Stomach smooth muscle (tissue), 2 donors: Measurements from ENCODE around the gene COCH.

Source experiments
- H3K27ac ChIP-seq: one replicate; pipeline ENCODE4 v1.7.0; 2013; ENCODE audit warnings: mild to moderate bottlenecking, low read length, inconsistent platforms
- H3K27me3 ChIP-seq, 2 donors: one replicate each; pipeline ENCODE4 v1.7.0; 2013; ENCODE audit warnings: low read length in 2 of 2; ENCODE audit not compliant: insufficient read depth in 2 of 2, control insufficient read depth in 1 of 2
- H3K36me3 ChIP-seq, 2 donors: one replicate each; pipeline ENCODE4 v1.7.0; 2013; ENCODE audit warnings: low read length in 2 of 2; ENCODE audit not compliant: control insufficient read depth in 2 of 2, insufficient read depth in 2 of 2
- H3K4me1 ChIP-seq: one replicate; pipeline ENCODE4 v1.7.0; 2013; ENCODE audit warnings: low read length; ENCODE audit not compliant: control insufficient read depth, insufficient read depth
- H3K4me3 ChIP-seq, 2 donors: one replicate each; pipeline ENCODE4 v1.7.0; 2013; ENCODE audit warnings: low read length in 2 of 2
- H3K9ac ChIP-seq, 2 donors: one replicate each; pipeline ENCODE4 v1.7.0; 2013; ENCODE audit warnings: low read length in 2 of 2, mild to moderate bottlenecking in 1 of 2
- H3K9me3 ChIP-seq, 2 donors: one replicate each; pipeline ENCODE4 v1.7.0; 2013; ENCODE audit warnings: low read length in 2 of 2; ENCODE audit not compliant: control insufficient read depth in 2 of 2
- donor health status: healthy.
- donor health status: Pancreatic carcinoma.

Gene COCH

GRCh38 chr14:30853946-30854345, 20.4 kb upstream of the COCH start:
- Histone ChIP-seq H3K36me3 (no peaks in the 10 kb centered on the region), H3K9me3 (no peaks in the 10 kb centered on the region), H3K4me1 (no peaks in the 10 kb centered on the region), H3K4me3 (no peak overlapping the region), H3K9ac (no peak overlapping the region), H3K27ac (no peak overlapping the region), H3K27me3 (no peaks in the 10 kb centered on the region)

- H3K4me3 ChIP-seq, result no peak overlapping the region
These were observed 19.9 kb upstream of the COCH start for GRCh38 chr14:30854492-30854891.

DNA sequence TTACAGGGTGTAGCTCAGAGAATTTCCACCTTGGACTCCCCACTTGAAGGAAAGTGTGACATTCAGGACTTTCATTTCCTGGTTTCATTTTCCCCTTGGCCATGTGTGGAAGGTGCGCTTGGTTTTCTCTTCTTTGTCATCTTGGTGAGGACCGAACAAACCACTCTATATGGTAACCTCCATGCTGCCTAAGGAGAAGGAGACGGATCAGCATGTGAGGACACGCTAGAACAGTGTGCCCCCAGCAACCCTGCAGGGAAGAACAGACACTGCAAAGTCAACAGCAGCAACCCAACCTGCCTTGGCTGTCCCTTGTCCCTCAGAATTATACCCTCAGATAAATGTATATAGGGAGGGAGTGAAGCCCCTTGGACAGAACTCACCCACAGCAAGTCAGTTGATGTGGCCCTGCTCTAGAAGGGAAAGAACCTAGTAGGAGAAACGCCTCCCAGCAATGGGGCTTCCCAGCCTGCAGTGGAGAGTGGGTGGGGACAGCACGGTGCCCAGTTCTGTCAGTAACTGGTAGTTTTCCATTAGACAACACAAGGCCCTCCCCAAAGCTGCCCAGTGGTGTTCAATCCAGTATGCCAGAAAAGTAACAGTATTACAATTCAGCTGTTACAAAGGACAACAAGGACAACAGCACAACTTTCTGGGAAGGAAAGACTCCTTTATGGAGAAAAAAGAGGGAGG, 18.9 kb upstream of the COCH start:
- no peaks in the 10 kb centered on the region for H3K36me3 ChIP-seq
- H3K9me3 ChIP-seq, result no peaks in the 10 kb centered on the region
- no peak overlapping the region for H3K4me3 ChIP-seq
- no peak overlapping the region for H3K9ac ChIP-seq
- H3K27me3 ChIP-seq, result no peaks in the 10 kb centered on the region
- no peak overlapping the region for H3K27ac ChIP-seq
- no peaks in the 10 kb centered on the region for H3K4me1 ChIP-seq

More at GRCh38 chr14:30854492-30854891, 19.9 kb upstream of the COCH start:
- Histone ChIP-seq H3K36me3 (no peaks in the 10 kb centered on the region), H3K9ac (no peak overlapping the region), H3K27ac (no peak overlapping the region), H3K4me1 (no peaks in the 10 kb centered on the region), H3K9me3 (no peaks in the 10 kb centered on the region), H3K27me3 (no peaks in the 10 kb centered on the region)

DNA sequence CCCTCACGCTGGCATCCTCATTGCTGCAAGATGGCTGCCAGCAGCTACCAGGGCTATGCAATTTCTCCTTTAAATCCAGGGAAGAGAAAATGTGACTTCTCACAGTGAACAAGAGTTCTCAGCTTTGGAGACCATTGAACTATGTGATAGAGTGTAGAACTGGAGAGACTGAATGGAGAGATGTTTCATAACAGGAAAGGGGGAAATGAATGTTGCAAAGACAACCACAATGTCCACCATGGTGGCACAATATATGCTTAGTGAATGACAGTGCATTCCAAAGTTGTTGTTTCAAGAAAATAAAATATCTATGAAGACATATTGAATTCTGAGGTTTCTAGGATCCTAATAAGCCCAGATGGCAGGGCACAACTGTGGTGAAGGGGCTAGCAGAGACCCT, 13.2 kb upstream of the COCH start:
- H3K9ac ChIP-seq, result no peak overlapping the region
- no peaks in the 10 kb centered on the region for H3K36me3 ChIP-seq
- H3K27me3 ChIP-seq, result no peaks in the 10 kb centered on the region
- H3K4me3 ChIP-seq, result no peak overlapping the region
- no peak overlapping the region for H3K27ac ChIP-seq
- no peaks in the 10 kb centered on the region for H3K9me3 ChIP-seq
- H3K4me1 ChIP-seq, result no peaks in the 10 kb centered on the region

- Histone ChIP-seq H3K27me3 (no peaks in the 10 kb centered on the region), H3K27ac (no peak overlapping the region), H3K9ac (no peak overlapping the region), H3K36me3 (no peaks in the 10 kb centered on the region), H3K4me3 (no peak overlapping the region), H3K9me3 (no peaks in the 10 kb centered on the region), H3K4me1 (no peaks in the 10 kb centered on the region)
These were observed 9.4 kb upstream of the COCH start for GRCh38 chr14:30864934-30865333.

- no peaks in the 10 kb centered on the region for H3K4me1 ChIP-seq
- no peaks in the 10 kb centered on the region for H3K9me3 ChIP-seq
- H3K27me3 ChIP-seq, result peaks cover 2 to 15% of the 10 kb centered on the region in 2 donors
- no peak overlapping the region for H3K9ac ChIP-seq
- H3K4me3 ChIP-seq, result no peak overlapping the region
- H3K27ac ChIP-seq, result no peak overlapping the region
- H3K36me3 ChIP-seq, result no peaks in the 10 kb centered on the region
These were observed 5.6 kb upstream of the COCH start for GRCh38 chr14:30868736-30869135.

GRCh38 chr14:30869551-30870155, 4.7 kb upstream of the COCH start:
- H3K36me3 ChIP-seq, result no peaks in the 10 kb centered on the region
- H3K27ac ChIP-seq, result no peak overlapping the region
- H3K27me3 ChIP-seq, result peaks cover 6 to 24% of the 10 kb centered on the region in 2 donors
- H3K9ac ChIP-seq, result no peak overlapping the region
- H3K9me3 ChIP-seq, result no peaks in the 10 kb centered on the region
- H3K4me1 ChIP-seq, result peaks cover 3% of the 10 kb centered on the region
- no peak overlapping the region for H3K4me3 ChIP-seq

- no peaks in the 10 kb centered on the region for H3K9me3 ChIP-seq
- H3K27me3 ChIP-seq, result peaks cover 18 to 36% of the 10 kb centered on the region in 2 donors
- H3K9ac ChIP-seq, result no peak overlapping the region
- peaks cover 10% of the 10 kb centered on the region for H3K4me1 ChIP-seq
- no peak overlapping the region for H3K27ac ChIP-seq
- no peak overlapping the region for H3K4me3 ChIP-seq
- H3K36me3 ChIP-seq, result no peaks in the 10 kb centered on the region
These were observed 1.8 kb upstream of the COCH start for GRCh38 chr14:30872602-30873001.

DNA sequence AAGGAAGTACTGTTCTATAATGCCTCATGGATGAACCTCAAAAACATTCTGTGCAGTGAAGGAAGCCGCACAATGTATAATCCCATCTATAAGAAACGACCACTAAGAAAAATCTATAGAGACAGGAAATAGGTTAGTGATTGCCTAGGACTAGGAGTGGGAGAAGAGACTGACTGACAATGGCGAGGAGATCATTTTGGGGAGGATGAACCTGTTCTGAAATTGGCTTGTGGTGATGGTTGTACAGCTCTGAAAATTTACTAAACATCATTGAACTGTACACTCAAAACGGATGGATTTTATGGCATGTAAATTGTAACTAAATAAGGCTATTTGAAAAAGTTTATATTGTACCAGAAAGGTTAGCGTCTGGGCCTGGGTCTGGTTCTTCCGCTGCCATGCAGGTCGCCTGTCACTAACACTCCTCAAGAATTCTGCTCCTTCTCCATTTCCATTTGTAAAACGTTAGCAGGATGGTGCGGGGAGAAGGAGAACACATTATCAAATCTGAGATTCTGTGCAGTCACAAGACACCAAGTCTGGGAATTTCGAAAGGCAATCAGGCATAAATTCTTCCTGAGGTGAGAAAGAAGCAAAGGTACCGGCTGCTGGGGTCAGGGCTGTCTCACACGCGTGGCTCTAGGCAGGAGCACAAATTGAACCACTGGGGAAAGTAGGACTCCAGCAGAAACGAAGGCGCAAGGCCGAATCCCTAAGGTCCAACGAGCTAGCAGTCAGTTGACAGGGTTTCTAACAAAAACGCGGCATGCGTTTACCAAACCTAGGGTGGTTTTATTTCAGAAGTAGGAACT, 845 bp upstream of the COCH start:
- Histone ChIP-seq H3K9ac (no peak overlapping the region), H3K27me3 (peaks cover 18 to 36% of the 10 kb centered on the region in 2 donors), H3K27ac (no peak overlapping the region), H3K4me3 (peak overlapping the region; percentile 65 to 76), H3K9me3 (no peaks in the 10 kb centered on the region), H3K36me3 (no peaks in the 10 kb centered on the region), H3K4me1 (peaks cover 10% of the 10 kb centered on the region)

DNA sequence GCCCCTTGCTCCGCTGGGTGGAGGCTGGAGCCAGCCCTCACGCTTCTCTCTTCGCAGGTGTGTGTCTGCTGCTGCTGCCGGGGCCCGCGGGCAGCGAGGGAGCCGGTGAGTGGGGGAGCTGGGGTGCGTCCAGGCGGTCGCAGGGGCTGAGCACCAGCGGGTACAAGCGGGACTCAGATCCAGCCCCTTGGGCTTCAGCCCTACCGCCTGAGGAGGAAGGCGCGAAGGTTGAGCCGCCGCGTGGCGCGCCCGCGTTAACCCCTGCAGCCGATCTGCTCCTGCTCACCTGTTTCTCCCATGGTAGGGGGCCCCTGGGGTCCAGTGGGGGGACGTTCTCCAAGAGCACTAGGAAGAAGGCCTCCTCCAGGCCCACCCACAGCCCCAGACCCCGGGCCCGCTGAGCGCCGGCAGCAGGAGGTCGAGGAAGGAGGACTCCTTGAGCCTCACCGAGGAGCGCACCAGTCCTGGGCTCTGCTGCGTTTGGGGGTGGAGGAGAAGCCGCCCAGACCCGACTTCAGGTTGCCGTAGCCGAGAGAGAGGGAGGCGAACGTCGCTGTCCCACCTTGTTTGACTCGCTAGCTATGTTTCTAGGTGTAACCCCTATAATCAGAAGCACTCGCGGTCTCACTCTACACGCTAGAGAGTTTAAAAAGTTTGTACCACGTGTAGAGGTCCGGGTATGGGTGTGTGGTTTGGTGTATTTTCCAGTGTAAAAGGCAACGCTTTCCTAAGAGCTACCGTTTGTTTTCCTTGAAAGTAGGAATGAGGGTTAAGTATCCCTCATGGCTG, 834 bp downstream of the COCH start:
- Histone ChIP-seq H3K4me1 (peaks cover 10% of the 10 kb centered on the region), H3K27ac (no peak overlapping the region), H3K9ac (no peak overlapping the region), H3K4me3 (peak overlapping the region; percentile 65 to 76), H3K9me3 (no peaks in the 10 kb centered on the region), H3K27me3 (peaks cover 18 to 36% of the 10 kb centered on the region in 2 donors), H3K36me3 (no peaks in the 10 kb centered on the region)
